T-helper 2 cell treated with Interferon-gamma antibody and Interleukin-4, amounts not matched to agents 5 μg/mL and 100 μg/mL, for 36 hours (primary cell): ENCODE results near the gene GBP6.
A peak's percentile ranks its signal among the peaks of the same experiment; 100 is the strongest.
"Not testable (repeated sequence)": the region's sequence is repeated elsewhere in the genome, so short reads cannot be mapped to it uniquely, and the experiment has no call there.

ENCODE experiments used
- DNase-seq: peaks from one replicate; pipeline ENCODE4 v3.0.0; 2021; ENCODE audit warnings: low spot score
- H3K27ac Mint-ChIP-seq: one replicate; pipeline ENCODE4 v1.8.0; 2021; ENCODE audit warnings: mild to moderate bottlenecking, mixed read lengths
- H3K27me3 Mint-ChIP-seq: one replicate; pipeline ENCODE4 v1.8.0; 2021; ENCODE audit warnings: low read depth, mixed read lengths
- H3K36me3 Mint-ChIP-seq: one replicate; pipeline ENCODE4 v1.8.0; 2021; ENCODE audit warnings: low read depth, mixed read lengths
- H3K4me1 Mint-ChIP-seq: one replicate; pipeline ENCODE4 v1.8.0; 2021; ENCODE audit warnings: low read depth, mixed read lengths
- H3K4me3 Mint-ChIP-seq: one replicate; pipeline ENCODE4 v1.8.0; 2022; ENCODE audit warnings: mild to moderate bottlenecking, moderate library complexity, mixed read lengths
- H3K9me3 Mint-ChIP-seq: one replicate; pipeline ENCODE4 v1.8.0; 2021; ENCODE audit warnings: mixed read lengths

GBP6 gene

GRCh38 chr1:89390707-89391106 lies 26.8 kb downstream of the GBP6 start:
- Mint-ChIP-seq H3K36me3 (no peaks in the 10 kb centered on the region), H3K4me1 (no peaks in the 10 kb centered on the region), H3K27me3 (no peaks in the 10 kb centered on the region), H3K27ac (no peak overlapping the region), H3K9me3 (peaks cover 5% of the 10 kb centered on the region), H3K4me3 (no peak overlapping the region)
- DNase-seq = no peak

- no peak overlapping the region for H3K27ac Mint-ChIP-seq
- H3K36me3 Mint-ChIP-seq = no peaks in the 10 kb centered on the region
- H3K4me3 Mint-ChIP-seq = no peak overlapping the region
- no peaks in the 10 kb centered on the region for H3K4me1 Mint-ChIP-seq
- DNase-seq = no peak
- no peaks in the 10 kb centered on the region for H3K27me3 Mint-ChIP-seq
- peaks cover 6% of the 10 kb centered on the region for H3K9me3 Mint-ChIP-seq
Observed at GRCh38 chr1:89391686-89392085, 27.8 kb downstream of the GBP6 start.

- Mint-ChIP-seq H3K4me1 (no peaks in the 10 kb centered on the region), H3K27ac (no peak overlapping the region), H3K4me3 (no peak overlapping the region), H3K36me3 (no peaks in the 10 kb centered on the region), H3K27me3 (peaks cover 4% of the 10 kb centered on the region), H3K9me3 (peaks cover 14% of the 10 kb centered on the region)
- no peak for DNase-seq
Observed at GRCh38 chr1:89394851-89395250, 31.0 kb downstream of the GBP6 start.

- Mint-ChIP-seq H3K36me3 (no peaks in the 10 kb centered on the region), H3K9me3 (peaks cover 14% of the 10 kb centered on the region), H3K4me3 (no peak overlapping the region), H3K27ac (no peak overlapping the region), H3K27me3 (peaks cover 15% of the 10 kb centered on the region), H3K4me1 (no peaks in the 10 kb centered on the region)
- no peak for DNase-seq
Observed at GRCh38 chr1:89396902-89397301, 33.0 kb downstream of the GBP6 start.

- DNase-seq = no peak
- Mint-ChIP-seq H3K4me3 (no peak overlapping the region), H3K27ac (no peak overlapping the region), H3K9me3 (peaks cover 6% of the 10 kb centered on the region), H3K4me1 (peaks cover 17% of the 10 kb centered on the region), H3K27me3 (peaks cover 21% of the 10 kb centered on the region), H3K36me3 (no peaks in the 10 kb centered on the region)
Observed at GRCh38 chr1:89405275-89405929, 41.5 kb downstream of the GBP6 start.

GRCh38 chr1:89407360-89407759 lies 43.5 kb downstream of the GBP6 start:
- H3K9me3 Mint-ChIP-seq = peaks cover 6% of the 10 kb centered on the region
- no peak for DNase-seq
- peak overlapping the region; percentile 4 for H3K27ac Mint-ChIP-seq
- peaks cover 9% of the 10 kb centered on the region for H3K27me3 Mint-ChIP-seq
- H3K36me3 Mint-ChIP-seq = peaks cover 2% of the 10 kb centered on the region
- H3K4me1 Mint-ChIP-seq = peaks cover 17% of the 10 kb centered on the region
- H3K4me3 Mint-ChIP-seq = peak overlapping the region; percentile 79

- DNase-seq, H3K36me3 Mint-ChIP-seq, H3K27me3 Mint-ChIP-seq, H3K9me3 Mint-ChIP-seq: not testable (repeated sequence)
- H3K4me1 Mint-ChIP-seq = peaks cover 17% of the 10 kb centered on the region
- peak overlapping the region; percentile 4 for H3K27ac Mint-ChIP-seq
- peak overlapping the region; percentile 79 for H3K4me3 Mint-ChIP-seq
Observed at GRCh38 chr1:89407768-89408167, 43.9 kb downstream of the GBP6 start.

- Mint-ChIP-seq H3K4me1 (no peaks in the 10 kb centered on the region), H3K27me3 (peaks cover 29% of the 10 kb centered on the region), H3K27ac (no peak overlapping the region), H3K36me3 (no peaks in the 10 kb centered on the region), H3K4me3 (no peak overlapping the region), H3K9me3 (no peaks in the 10 kb centered on the region)
- no peak for DNase-seq
Observed at GRCh38 chr1:89425056-89425455, 61.2 kb downstream of the GBP6 start.

GRCh38 chr1:89429062-89429461 lies 65.2 kb downstream of the GBP6 start:
- Mint-ChIP-seq H3K9me3 (no peaks in the 10 kb centered on the region), H3K27ac (no peak overlapping the region), H3K27me3 (peaks cover 21% of the 10 kb centered on the region), H3K4me1 (no peaks in the 10 kb centered on the region), H3K4me3 (no peak overlapping the region), H3K36me3 (no peaks in the 10 kb centered on the region)
- DNase-seq = no peak

- H3K36me3 Mint-ChIP-seq, H3K4me1 Mint-ChIP-seq, DNase-seq, H3K9me3 Mint-ChIP-seq, H3K27ac Mint-ChIP-seq, H3K4me3 Mint-ChIP-seq: not testable (repeated sequence)
- H3K27me3 Mint-ChIP-seq = peaks cover 19% of the 10 kb centered on the region
Observed at GRCh38 chr1:89429681-89430080, 65.8 kb downstream of the GBP6 start.

GRCh38 chr1:89433421-89433820 lies 69.6 kb downstream of the GBP6 start:
- DNase-seq = no peak
- H3K27me3 Mint-ChIP-seq = peaks cover 3% of the 10 kb centered on the region
- no peak overlapping the region for H3K4me3 Mint-ChIP-seq
- H3K4me1 Mint-ChIP-seq = no peaks in the 10 kb centered on the region
- no peak overlapping the region for H3K27ac Mint-ChIP-seq
- H3K36me3 Mint-ChIP-seq = no peaks in the 10 kb centered on the region
- H3K9me3 Mint-ChIP-seq = peaks cover under 1% of the 10 kb centered on the region

GRCh38 chr1:89434058-89434780 lies 70.4 kb downstream of the GBP6 start:
- H3K27me3 Mint-ChIP-seq, H3K27ac Mint-ChIP-seq, H3K36me3 Mint-ChIP-seq, H3K4me1 Mint-ChIP-seq, H3K4me3 Mint-ChIP-seq, H3K9me3 Mint-ChIP-seq: not testable (repeated sequence)
- peak; percentile 27 for DNase-seq
